Activated effector memory CD4-positive, alpha-beta T cell treated with anti-CD3 and anti-CD28 coated beads, Interleukin-2, amount 50 U/mL, for 16 hours (primary cell): ENCODE data around the gene CCDC12.
"Not testable (repeated sequence)": the region's sequence is repeated elsewhere in the genome, so short reads cannot be mapped to it uniquely, and the experiment has no call there.

Source experiments
- DNase-seq: peaks from one replicate; pipeline ENCODE4 v3.0.0-alpha.2; 2020

CCDC12 gene

GRCh38 chr3:46921871-46922271 lies 54.7 kb downstream of the CCDC12 start:
- no peak for DNase-seq

DNA sequence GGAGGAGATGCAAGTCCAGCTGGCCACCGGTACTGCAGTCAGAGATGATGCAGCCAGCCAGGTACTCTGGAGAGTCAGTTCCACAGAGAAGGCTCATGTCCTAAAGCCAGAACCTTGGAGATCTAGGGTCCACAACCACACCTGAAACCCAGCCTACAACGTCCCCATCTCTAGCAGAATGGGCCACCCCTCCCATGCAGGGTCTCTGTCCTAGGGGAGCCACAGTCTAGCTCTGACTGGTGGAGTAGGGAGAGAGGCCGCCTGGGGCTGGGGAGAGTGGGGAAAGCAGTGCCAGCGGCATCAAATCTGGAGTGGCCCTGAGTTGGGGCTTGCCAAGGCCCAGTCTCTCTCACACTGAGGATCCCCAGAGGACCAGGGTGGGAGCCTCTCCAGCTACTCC lies 55.5 kb downstream of the CCDC12 start:
- DNase-seq, result no peak

- DNase-seq, result no peak
These were observed 57.9 kb downstream of the CCDC12 start for GRCh38 chr3:46918634-46919033.

DNA sequence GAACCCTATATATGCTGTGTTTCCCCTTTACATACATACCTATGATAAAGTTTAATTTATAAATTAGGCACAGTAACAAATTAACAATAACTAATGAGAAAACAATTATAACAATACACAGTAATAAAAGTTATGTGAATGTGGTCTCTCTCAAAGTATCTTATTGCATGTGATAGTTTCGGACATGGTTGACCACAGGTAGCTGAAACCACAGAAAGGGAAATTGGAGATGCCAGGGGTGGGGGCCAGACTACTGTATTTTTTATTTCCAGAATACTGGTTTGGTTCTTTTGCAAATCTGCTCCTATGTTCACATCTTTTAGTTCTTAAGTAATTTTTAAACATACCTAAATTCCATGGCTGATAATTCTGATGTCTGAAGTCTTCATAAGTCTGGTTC lies 58.3 kb downstream of the CCDC12 start:
- no peak for DNase-seq

GRCh38 chr3:46917257-46917656 lies 59.3 kb downstream of the CCDC12 start:
- no peak for DNase-seq

GRCh38 chr3:46916799-46917198 lies 59.7 kb downstream of the CCDC12 start:
- DNase-seq, result no peak

DNA sequence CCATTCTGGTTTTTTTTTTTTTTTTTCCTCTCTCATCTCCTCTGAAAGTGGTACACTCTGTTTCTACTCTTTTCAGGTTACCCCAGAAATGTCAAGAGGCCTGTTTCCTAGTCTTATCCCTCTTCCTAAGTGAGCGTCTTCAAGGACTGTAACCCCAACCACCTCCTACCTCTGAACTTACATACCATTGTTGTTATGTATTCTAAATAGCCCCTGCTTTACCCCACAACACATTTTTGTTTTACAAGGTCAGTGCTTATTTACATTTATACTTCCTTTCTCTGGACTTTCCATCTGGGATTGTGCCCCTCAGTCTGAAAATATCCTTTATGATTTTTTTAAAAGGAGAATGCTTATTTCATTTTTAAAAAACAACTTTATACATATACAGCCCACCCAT lies 60.3 kb downstream of the CCDC12 start:
- DNase-seq, result no peak

DNA sequence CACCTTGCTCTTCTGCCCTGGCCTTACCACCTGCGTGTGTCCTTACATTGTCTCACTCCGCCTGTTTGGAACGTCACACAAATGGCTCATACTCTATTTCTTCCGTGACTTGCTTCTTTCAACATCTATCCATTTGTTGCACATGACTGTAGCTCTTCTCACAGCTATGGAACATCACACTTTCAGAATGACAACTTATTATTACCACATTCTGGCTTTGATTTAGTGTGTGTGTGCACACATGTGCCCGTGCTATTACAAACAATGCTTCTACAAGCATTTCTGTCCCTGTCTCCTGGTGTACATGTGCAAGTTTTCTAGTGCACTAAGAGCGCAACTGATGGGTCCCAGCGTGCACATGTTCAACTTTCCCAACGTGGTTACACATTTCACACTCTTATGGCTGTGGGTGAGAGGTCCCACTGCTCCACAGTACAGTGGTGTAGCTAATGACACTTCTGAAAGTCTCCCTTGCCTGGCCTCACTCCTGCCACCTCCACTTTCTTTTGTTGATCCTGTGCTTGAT lies 61.2 kb downstream of the CCDC12 start:
- no peak for DNase-seq

- no peak for DNase-seq
These were observed 61.7 kb downstream of the CCDC12 start for GRCh38 chr3:46914849-46915248.

GRCh38 chr3:46913644-46914043 lies 62.9 kb downstream of the CCDC12 start:
- DNase-seq, result no peak

- DNase-seq, result no peak
These were observed 63.6 kb downstream of the CCDC12 start for GRCh38 chr3:46912986-46913385.

GRCh38 chr3:46910914-46911313 lies 65.6 kb downstream of the CCDC12 start:
- DNase-seq, result not testable (repeated sequence)

GRCh38 chr3:46910166-46910760 lies 66.3 kb downstream of the CCDC12 start:
- DNase-seq, result no peak

GRCh38 chr3:46909535-46910161 lies 66.9 kb downstream of the CCDC12 start:
- DNase-seq, result peak; percentile 91

DNA sequence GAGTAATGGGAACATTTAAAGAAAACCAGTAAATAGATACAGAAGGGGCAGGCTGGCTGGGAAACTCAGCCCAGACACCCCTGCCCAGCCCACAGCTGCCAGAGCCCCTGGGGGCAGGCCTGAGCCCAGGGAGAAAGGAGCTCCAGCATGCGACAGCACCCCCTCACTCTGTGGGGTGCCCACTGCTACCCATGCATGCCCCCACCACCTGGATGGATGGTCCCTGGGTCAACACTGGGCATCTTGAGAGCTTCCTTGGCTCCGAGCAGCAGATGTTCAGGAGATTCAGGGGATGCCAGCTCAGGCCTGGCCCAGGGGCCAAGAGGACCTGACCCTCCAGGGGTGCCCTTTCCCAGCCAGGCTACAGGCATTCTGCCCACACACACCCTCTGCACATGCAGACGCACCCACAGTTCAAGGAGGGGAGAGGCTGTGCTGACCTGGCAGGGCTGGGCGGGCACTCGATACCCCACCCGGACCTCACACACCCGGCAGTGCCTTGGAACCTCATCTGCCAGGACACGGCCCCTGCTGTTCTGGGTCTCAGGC lies 67.5 kb downstream of the CCDC12 start:
- DNase-seq, result no peak

DNA sequence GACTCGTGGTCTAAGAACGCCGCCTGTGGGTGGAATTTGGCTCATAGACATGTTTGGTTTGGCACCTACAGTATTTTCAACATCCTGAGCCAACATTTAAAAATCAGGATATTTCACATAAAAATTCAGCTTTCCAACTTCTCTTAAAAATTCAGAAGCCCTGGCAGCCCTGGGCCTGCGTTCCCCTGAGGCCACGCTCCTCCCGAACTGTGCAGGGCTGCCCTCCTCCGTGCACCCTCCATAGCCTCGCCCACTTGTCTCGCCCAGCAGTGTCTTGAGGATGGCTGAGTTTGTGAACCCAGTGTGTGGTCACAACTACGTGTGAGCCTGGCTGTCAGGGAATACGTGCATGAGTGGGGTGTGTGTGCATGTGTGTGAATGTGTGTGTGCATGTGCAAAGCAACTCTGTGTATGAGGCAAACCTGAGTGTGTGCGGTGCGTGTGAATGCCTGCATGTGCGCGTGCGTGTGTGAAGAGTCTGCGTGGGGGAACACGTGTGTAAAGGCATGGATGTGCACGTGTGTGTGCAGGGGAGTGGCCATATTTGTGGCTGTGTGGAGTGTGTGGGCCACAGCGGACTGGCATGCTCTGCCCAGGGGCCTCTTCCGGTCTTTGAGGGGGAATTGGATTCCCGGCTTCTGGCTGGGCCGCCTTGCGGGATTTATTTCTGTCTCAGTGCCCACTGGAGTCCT lies 68.1 kb downstream of the CCDC12 start:
- DNase-seq, result no peak

- DNase-seq, result no peak
These were observed 68.6 kb downstream of the CCDC12 start for GRCh38 chr3:46907960-46908293.

- no peak for DNase-seq
These were observed 69.3 kb downstream of the CCDC12 start for GRCh38 chr3:46907271-46907670.

GRCh38 chr3:46906471-46907058 lies 70.0 kb downstream of the CCDC12 start:
- DNase-seq, result no peak

GRCh38 chr3:46905661-46906451 lies 70.7 kb downstream of the CCDC12 start:
- DNase-seq, result no peak

DNA sequence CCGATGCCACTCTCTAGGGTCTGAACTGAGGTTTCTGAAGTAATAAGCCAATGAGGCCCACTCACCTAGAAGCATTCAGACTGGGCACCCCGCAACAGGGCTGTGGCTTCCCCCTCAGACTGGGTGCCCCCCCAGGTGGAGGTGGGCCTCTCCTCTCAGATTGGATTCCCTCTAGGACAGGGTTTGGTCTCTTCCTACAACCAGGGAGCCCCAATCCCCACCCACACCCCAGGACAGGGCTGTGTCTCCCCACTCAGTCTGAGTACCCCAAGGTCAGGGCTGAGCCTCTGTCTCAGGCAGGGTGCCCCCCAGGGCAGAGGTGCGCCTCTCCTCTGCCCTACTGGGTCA lies 71.4 kb downstream of the CCDC12 start:
- DNase-seq, result no peak

GRCh38 chr3:46904303-46905212 lies 72.0 kb downstream of the CCDC12 start:
- no peak for DNase-seq
